Activated CD4-positive, alpha-beta T cell treated with anti-CD3 and anti-CD28 coated beads for 36 hours (primary cell): Measurements from ENCODE around the gene FTO. TPM values are rescaled to one million over a fixed set of nuclear protein-coding genes. Genes with fewer than 3 reads are reported as not detected.

Experiments
- ATAC-seq: fragments of 200-7000 bp; cut with Tn5 transposase; one replicate; pipeline ENCODE4 v1.10.0; 2021; ENCODE audit warnings: mild to moderate bottlenecking, moderate library complexity
- CTCF ChIA-PET: fragments of 350-600 bp; sonication (Branson Sonifier 250); formaldehyde crosslinking; loops from one replicate; lab custom pipeline; 2021; ENCODE audit warnings: antibody characterized with exemption; lab: Charles Lee
- POLR2A ChIA-PET: fragments of 350-600 bp; sonication (Branson Sonifier 250); formaldehyde crosslinking; loops from one replicate; lab custom pipeline; 2021; ENCODE audit warnings: antibody characterized with exemption, inconsistent platforms; lab: Charles Lee
- DNase-seq: peaks from one replicate; pipeline ENCODE4 v3.0.0-alpha.2; 2020
- H3K27ac Mint-ChIP-seq: one replicate; pipeline ENCODE4 v1.8.0; 2021; ENCODE audit warnings: mixed read lengths
- H3K27me3 Mint-ChIP-seq: one replicate; pipeline ENCODE4 v1.8.0; 2021; ENCODE audit warnings: mixed read lengths
- H3K36me3 Mint-ChIP-seq: one replicate; pipeline ENCODE4 v1.8.0; 2021; ENCODE audit warnings: low read depth, mixed read lengths
- H3K4me1 Mint-ChIP-seq: one replicate; pipeline ENCODE4 v1.8.0; 2021; ENCODE audit warnings: mixed read lengths
- H3K4me3 Mint-ChIP-seq: one replicate; pipeline ENCODE4 v1.8.0; 2021; ENCODE audit warnings: mild to moderate bottlenecking, moderate library complexity, mixed read lengths
- H3K9me3 Mint-ChIP-seq: one replicate; pipeline ENCODE4 v1.8.0; 2021; ENCODE audit warnings: low read depth, mixed read lengths
- intact Hi-C, 2 experiments: fragments of 100-400 bp; cut with DNase I in 1 of 2; cut with micrococcal nuclease in 1 of 2; formaldehyde crosslinking; loops; one replicate each; pipeline versions ENCODE4 v1.14.2 to v1.15.1; 2022 to 2024; cut with DNase I, micrococcal nuclease
- total RNA-seq, 2 experiments: library from RNA; stranded (reverse); gene quantifications; one replicate each; pipeline ENCODE4 v1.2.3, GENCODE V29; 2021

Gene FTO
- total RNA-seq, 2 experiments from 2014 or later = 50.9 to 57.6 TPM

- H3K27me3 Mint-ChIP-seq = no peaks in the 10 kb centered on the region
- DNase-seq (no peak), ATAC-seq (no peak)
- no peaks in the 10 kb centered on the region for H3K9me3 Mint-ChIP-seq
- H3K27ac Mint-ChIP-seq = no peak overlapping the region
- H3K4me3 Mint-ChIP-seq = no peak overlapping the region
- CTCF ChIA-PET = no interaction called here
- peaks cover 30% of the 10 kb centered on the region for H3K4me1 Mint-ChIP-seq
- intact Hi-C loops = loop anchor here in 1 of 2 experiments (10.0 kb wide), 1 partner anchor 1164 kb away; the partner anchor contains the start of gene IRX5
- H3K36me3 Mint-ChIP-seq = peaks cover 4% of the 10 kb centered on the region
- POLR2A ChIA-PET = no interaction called here
Observed at GRCh38 chr16:53770641-53771040, 66.7 kb downstream of the FTO start.

DNA sequence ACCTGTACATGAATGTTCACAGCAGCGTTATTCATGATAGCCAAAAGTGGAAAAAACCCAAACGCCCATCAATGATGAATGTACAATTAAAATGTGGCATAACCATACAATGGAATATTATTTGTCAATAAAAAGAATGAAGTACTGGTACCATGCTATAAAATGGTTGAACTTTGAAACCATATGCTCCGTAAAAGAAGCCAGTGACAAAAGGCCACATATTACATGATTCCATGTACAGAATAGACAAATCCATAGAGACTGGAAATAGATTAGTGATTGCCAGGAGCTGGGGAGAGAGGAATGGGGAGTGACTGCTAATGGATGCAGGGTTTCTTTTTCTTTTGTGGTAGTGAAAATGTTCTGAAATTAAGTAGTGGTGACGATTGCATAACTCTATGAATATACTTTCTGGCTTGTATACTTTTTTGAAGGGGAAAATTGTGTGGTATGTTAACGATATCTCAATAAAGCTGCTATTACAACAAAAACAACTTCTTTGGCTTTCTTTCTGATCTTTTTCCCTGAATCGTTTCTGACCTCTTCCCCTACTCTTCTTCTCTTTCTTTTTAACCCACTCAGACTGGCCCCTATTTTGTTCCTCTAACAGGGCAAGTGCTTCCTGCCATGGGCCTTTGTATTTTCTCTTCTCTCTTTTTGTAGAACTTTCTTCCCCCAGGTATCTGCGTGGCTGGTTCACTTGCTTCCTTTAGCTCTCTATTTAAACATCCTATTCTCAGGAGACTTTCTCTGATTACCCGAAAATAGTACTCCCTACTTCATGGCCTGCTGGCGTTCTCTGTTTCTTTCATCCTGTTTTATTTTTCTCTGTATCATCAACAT is 67.9 kb downstream of the FTO start:
- ATAC-seq (no peak), DNase-seq (no peak)
- intact Hi-C loops = loop anchor here in 1 of 2 experiments (2.0 to 10.0 kb wide), 2 partner anchors 511 to 1163 kb away; partner anchors contain the start of gene IRX5
- POLR2A ChIA-PET = no interaction called here
- H3K27me3 Mint-ChIP-seq = no peaks in the 10 kb centered on the region
- H3K4me1 Mint-ChIP-seq = peaks cover 34% of the 10 kb centered on the region
- no peaks in the 10 kb centered on the region for H3K9me3 Mint-ChIP-seq
- no peak overlapping the region for H3K27ac Mint-ChIP-seq
- H3K4me3 Mint-ChIP-seq = no peak overlapping the region
- CTCF ChIA-PET = interaction anchor here (0.6 kb wide), 1 partner anchor 142 kb away, joined by 3 read pairs; no protein-coding TSS in a partner anchor
- H3K36me3 Mint-ChIP-seq = peaks cover 4% of the 10 kb centered on the region

GRCh38 chr16:53773150-53773846 is 69.3 kb downstream of the FTO start:
- DNase-seq (no peak), ATAC-seq (no peak)
- Mint-ChIP-seq H3K4me3 (no peak overlapping the region), H3K27me3 (no peaks in the 10 kb centered on the region), H3K9me3 (no peaks in the 10 kb centered on the region), H3K36me3 (peaks cover 4% of the 10 kb centered on the region), H3K4me1 (peaks cover 30% of the 10 kb centered on the region), H3K27ac (no peak overlapping the region)
- ChIA-PET POLR2A (interaction anchor here (0.6 kb wide), 1 partner anchor 39 kb away, joined by 3 read pairs; no protein-coding TSS in a partner anchor), CTCF (interaction anchor here (0.8 to 1.7 kb wide), 4 partner anchors 11 to 658 kb away, joined by 3 to 6 read pairs (median 3); no protein-coding TSS in a partner anchor)
- intact Hi-C loops = loop anchor here in 1 of 2 experiments (2.0 to 10.0 kb wide), 2 partner anchors 510 to 1162 kb away; partner anchors contain the start of gene IRX5

DNA sequence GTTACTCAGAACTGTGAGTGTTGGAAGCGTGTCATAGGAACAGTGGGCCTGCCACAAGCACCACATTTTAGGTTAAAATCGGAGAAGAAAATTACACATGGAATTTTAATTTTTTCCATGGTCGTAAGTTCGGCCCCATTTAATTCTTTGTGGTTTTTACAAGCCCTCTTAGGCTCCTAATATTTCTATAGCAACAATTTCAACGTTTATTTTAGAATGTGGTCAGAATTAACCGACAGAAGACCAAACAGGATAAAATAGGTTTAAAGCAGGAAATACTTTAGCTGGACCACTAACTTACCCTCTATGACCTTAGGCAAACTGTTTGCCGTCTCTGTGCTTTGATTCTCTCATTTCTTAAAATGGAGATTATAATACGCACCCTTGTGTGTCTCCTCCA is 69.9 kb downstream of the FTO start:
- POLR2A ChIA-PET = interaction anchor here (0.6 kb wide), 1 partner anchor 38 kb away, joined by 3 read pairs; no protein-coding TSS in a partner anchor
- intact Hi-C loops = loop anchor here in 1 of 2 experiments (2.0 to 10.0 kb wide), 2 partner anchors 509 to 1161 kb away; partner anchors contain the start of gene IRX5

DNA sequence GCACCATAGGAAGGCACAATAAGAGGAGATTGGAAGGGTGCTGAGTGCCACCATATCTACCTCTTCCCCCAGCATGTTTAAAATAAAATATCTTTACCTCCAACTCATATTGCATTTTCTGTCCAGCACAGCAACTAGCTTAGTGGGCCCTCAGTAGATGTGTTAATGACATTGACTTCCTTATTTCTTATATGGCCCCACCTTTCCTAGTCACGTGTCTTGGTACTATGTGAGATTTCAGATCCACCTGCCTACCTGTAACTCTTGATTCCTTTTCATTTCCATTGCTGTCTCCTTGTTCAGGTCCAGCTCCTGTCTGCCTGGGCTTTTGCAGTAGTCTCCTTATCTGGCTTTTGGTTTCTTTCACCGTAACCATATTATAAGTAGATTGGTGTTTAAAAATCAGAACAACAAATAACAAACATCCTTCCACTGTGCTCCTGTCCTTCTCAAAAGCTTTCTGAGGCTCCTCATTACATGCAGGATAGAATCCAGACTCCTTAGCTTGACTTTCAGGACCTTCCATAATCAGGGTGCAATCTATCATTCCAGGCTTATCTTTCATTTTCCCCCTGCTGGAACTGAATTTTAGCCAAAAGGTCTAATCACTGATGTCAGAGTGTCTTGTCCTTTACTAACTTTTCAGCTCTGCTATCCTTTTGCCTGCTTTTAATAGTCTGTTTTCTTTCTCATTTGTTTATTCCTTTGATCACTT is 71.3 kb downstream of the FTO start:
- intact Hi-C loops = loop anchor here in 1 of 2 experiments (10.0 kb wide), 1 partner anchor 1160 kb away; the partner anchor contains the start of gene IRX5
- Mint-ChIP-seq H3K27me3 (no peaks in the 10 kb centered on the region), H3K36me3 (peaks cover 4% of the 10 kb centered on the region), H3K4me3 (no peak overlapping the region), H3K4me1 (peaks cover 22% of the 10 kb centered on the region), H3K27ac (no peak overlapping the region), H3K9me3 (no peaks in the 10 kb centered on the region)
- CTCF ChIA-PET = interaction anchor here (1.7 to 2.3 kb wide), 3 partner anchors 11 to 32 kb away, joined by 5 to 14 read pairs (median 6); no protein-coding TSS in a partner anchor
- DNase-seq (no peak), ATAC-seq (no peak)
- POLR2A ChIA-PET = no interaction called here

More for the DNA sequence above, 69.9 kb downstream of the FTO start:
- H3K27ac Mint-ChIP-seq = no peak overlapping the region
- peaks cover 24% of the 10 kb centered on the region for H3K4me1 Mint-ChIP-seq
- no peak overlapping the region for H3K4me3 Mint-ChIP-seq
- no peak for ATAC-seq
- CTCF ChIA-PET = interaction anchor here (0.8 to 2.1 kb wide), 4 partner anchors 10 to 657 kb away, joined by 3 to 6 read pairs (median 4); no protein-coding TSS in a partner anchor
- no peaks in the 10 kb centered on the region for H3K9me3 Mint-ChIP-seq
- no peaks in the 10 kb centered on the region for H3K27me3 Mint-ChIP-seq
- peaks cover 4% of the 10 kb centered on the region for H3K36me3 Mint-ChIP-seq
- no peak for DNase-seq

DNA sequence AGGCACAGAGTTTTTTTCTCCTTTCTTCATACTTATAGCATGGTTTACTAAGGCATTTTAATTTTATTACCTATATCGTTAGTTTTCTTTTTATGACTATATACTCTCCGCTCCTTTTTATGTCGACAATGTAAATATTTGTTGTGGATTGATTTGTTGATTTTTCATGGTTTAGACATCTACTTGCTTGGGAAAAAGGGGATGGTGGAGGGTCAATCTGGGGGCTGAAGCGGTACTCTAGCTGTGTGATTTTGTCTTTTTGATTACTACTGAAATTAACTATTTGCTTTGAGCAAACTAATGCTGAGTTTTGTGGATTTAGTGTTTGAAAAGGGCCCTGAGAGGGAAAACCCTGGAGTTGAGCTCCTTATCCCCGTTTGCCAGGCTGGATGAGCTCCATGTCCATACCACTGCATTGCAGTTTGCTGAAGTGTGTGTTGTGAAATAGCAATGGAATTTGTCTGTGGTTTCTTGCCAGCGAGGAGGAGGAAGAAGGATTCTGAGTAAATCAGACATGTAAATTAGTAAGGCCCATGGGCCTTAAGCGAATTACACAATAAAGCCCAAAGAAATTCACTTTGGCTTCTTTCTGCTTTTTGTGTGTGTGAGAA is 72.0 kb downstream of the FTO start:
- Mint-ChIP-seq H3K27ac (no peak overlapping the region), H3K9me3 (no peaks in the 10 kb centered on the region), H3K4me3 (no peak overlapping the region), H3K27me3 (no peaks in the 10 kb centered on the region), H3K4me1 (peaks cover 24% of the 10 kb centered on the region), H3K36me3 (peaks cover 4% of the 10 kb centered on the region)
- ATAC-seq = no peak
- DNase-seq = no peak
- CTCF ChIA-PET = interaction anchor here (1.1 to 2.3 kb wide), 5 partner anchors 10 to 33 kb away, joined by 4 to 14 read pairs (median 5); no protein-coding TSS in a partner anchor
- POLR2A ChIA-PET = no interaction called here
- intact Hi-C loops = loop anchor here in 1 of 2 experiments (10.0 kb wide), 1 partner anchor 1159 kb away; the partner anchor contains the start of gene IRX5

GRCh38 chr16:53779186-53779585 is 75.2 kb downstream of the FTO start:
- H3K27ac Mint-ChIP-seq = no peak overlapping the region
- CTCF ChIA-PET = no interaction called here
- H3K27me3 Mint-ChIP-seq = no peaks in the 10 kb centered on the region
- no peak overlapping the region for H3K4me3 Mint-ChIP-seq
- ATAC-seq = no peak
- intact Hi-C loops = loop anchor here in 1 of 2 experiments (10.0 kb wide), 1 partner anchor 1156 kb away; the partner anchor contains the start of gene IRX5
- DNase-seq = no peak
- H3K4me1 Mint-ChIP-seq = peaks cover 38% of the 10 kb centered on the region
- POLR2A ChIA-PET = no interaction called here
- no peaks in the 10 kb centered on the region for H3K9me3 Mint-ChIP-seq
- peaks cover 6% of the 10 kb centered on the region for H3K36me3 Mint-ChIP-seq

GRCh38 chr16:53780051-53780450 is 76.1 kb downstream of the FTO start:
- ATAC-seq (no peak), DNase-seq (no peak)
- H3K27ac Mint-ChIP-seq = no peak overlapping the region
- H3K36me3 Mint-ChIP-seq = peaks cover 2% of the 10 kb centered on the region
- ChIA-PET CTCF (interaction anchor here (1.4 kb wide), 1 partner anchor 11 kb away, joined by 3 read pairs; no protein-coding TSS in a partner anchor), POLR2A (no interaction called here)
- no peaks in the 10 kb centered on the region for H3K27me3 Mint-ChIP-seq
- H3K4me1 Mint-ChIP-seq = peaks cover 38% of the 10 kb centered on the region
- intact Hi-C loops = no loop called here
- no peaks in the 10 kb centered on the region for H3K9me3 Mint-ChIP-seq
- no peak overlapping the region for H3K4me3 Mint-ChIP-seq

DNA sequence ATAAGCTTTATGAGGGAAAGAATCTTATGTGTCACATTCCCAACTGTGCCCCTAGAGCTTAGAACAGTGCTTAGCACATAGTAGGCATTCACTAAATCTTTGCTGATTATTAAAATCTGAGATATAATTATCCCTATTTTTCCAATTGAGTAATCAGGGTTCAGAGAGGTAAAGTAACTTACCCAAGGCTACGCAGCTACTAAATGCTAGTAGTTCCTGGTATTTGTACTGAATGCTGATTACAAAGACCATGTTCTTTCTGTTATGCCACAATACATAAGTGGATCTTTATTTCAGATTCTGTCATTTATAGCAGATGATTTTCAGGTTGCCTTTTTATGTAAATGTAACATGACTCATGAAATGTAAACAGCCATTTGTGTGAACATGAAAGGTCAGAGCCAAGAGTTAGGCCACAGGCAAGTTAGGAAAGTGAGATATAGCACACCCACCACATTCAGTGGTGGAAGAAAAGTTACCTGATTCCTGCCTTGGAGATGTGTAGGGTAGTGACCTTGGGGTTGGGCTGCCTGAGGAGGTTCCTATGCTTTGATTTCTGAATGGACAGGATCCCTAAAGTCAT is 77.2 kb downstream of the FTO start:
- H3K4me1 Mint-ChIP-seq = peaks cover 29% of the 10 kb centered on the region
- POLR2A ChIA-PET = no interaction called here
- H3K27ac Mint-ChIP-seq = no peak overlapping the region
- no peaks in the 10 kb centered on the region for H3K27me3 Mint-ChIP-seq
- ATAC-seq = peak; percentile 23
- CTCF ChIA-PET = interaction anchor here (1.4 kb wide), 1 partner anchor 12 kb away, joined by 3 read pairs; no protein-coding TSS in a partner anchor
- no peaks in the 10 kb centered on the region for H3K9me3 Mint-ChIP-seq
- no peak for DNase-seq
- H3K4me3 Mint-ChIP-seq = no peak overlapping the region
- intact Hi-C loops = no loop called here
- peaks cover 2% of the 10 kb centered on the region for H3K36me3 Mint-ChIP-seq

GRCh38 chr16:53782148-53782547 is 78.2 kb downstream of the FTO start:
- POLR2A ChIA-PET = no interaction called here

More at GRCh38 chr16:53782148-53782547, 78.2 kb downstream of the FTO start:
- no peak for DNase-seq
- H3K36me3 Mint-ChIP-seq = peaks cover 2% of the 10 kb centered on the region
- no peaks in the 10 kb centered on the region for H3K9me3 Mint-ChIP-seq
- H3K4me3 Mint-ChIP-seq = no peak overlapping the region
- intact Hi-C loops = no loop called here
- no peak overlapping the region for H3K27ac Mint-ChIP-seq
- no peak for ATAC-seq
- no peaks in the 10 kb centered on the region for H3K27me3 Mint-ChIP-seq
- H3K4me1 Mint-ChIP-seq = peaks cover 30% of the 10 kb centered on the region
- CTCF ChIA-PET = no interaction called here
